Neural cell (in vitro differentiated cells): ENCODE results near the gene NPLOC4. TPM values are rescaled to one million over a fixed set of nuclear protein-coding genes. Genes with fewer than 3 reads are reported as not detected.

Experiments
- H2AFZ ChIP-seq: fragments of 200-600, 300-800 bp; sonication (generic), shearing (Covaris generic); 2 replicates; pipeline ENCODE4 v1.6.0; 2014; ENCODE audit warnings: low read depth, mild to moderate bottlenecking, antibody characterized with exemption, low read length, moderate library complexity
- H3F3A ChIP-seq: fragments of 200-600 bp; shearing (Covaris generic); 2 replicates; pipeline ENCODE4 v1.6.1; 2016; ENCODE audit warnings: mild to moderate bottlenecking, moderate library complexity, mixed read lengths, antibody characterized with exemption, low read length; ENCODE audit not compliant: insufficient read depth, poor library complexity, severe bottlenecking
- H3K27ac ChIP-seq: fragments of 200-600, 300-800 bp; sonication (generic), shearing (Covaris generic); 2 replicates; pipeline ENCODE4 v1.5.1; 2014; ENCODE audit warnings: mild to moderate bottlenecking, low read length, moderate library complexity
- H3K27me3 ChIP-seq: fragments of 300-800, 200-600 bp; sonication (generic), shearing (Covaris generic); 2 replicates; pipeline ENCODE4 v1.6.0; 2014; ENCODE audit warnings: mild to moderate bottlenecking, low read depth, low read length, moderate library complexity; ENCODE audit not compliant: insufficient read depth
- H3K36me3 ChIP-seq: fragments of 300-800, 200-600 bp; sonication (generic), shearing (Covaris generic); 2 replicates; pipeline ENCODE4 v1.5.1; 2014; ENCODE audit warnings: mild to moderate bottlenecking, antibody characterized with exemption, low read length, moderate library complexity; ENCODE audit not compliant: insufficient read depth
- H3K4me2 ChIP-seq: fragments of 300-800, 200-600 bp; sonication (generic), shearing (Covaris generic); 2 replicates; pipeline ENCODE4 v1.6.0; 2014; ENCODE audit warnings: mild to moderate bottlenecking, low read length
- H3K4me3 ChIP-seq: fragments of 300-800, 200-600 bp; sonication (generic), shearing (Covaris generic); 2 replicates; pipeline ENCODE4 v1.5.1; 2014; ENCODE audit warnings: mild to moderate bottlenecking, low read length, moderate library complexity
- H3K79me2 ChIP-seq: fragments of 200-600 bp; shearing (Covaris generic); replicated peaks from 2 replicates; pipeline ENCODE4 v1.6.0; 2014; ENCODE audit warnings: mild to moderate bottlenecking, low read length, moderate library complexity; ENCODE audit not compliant: insufficient read depth
- H3K9ac ChIP-seq: fragments of 300-800, 200-600 bp; sonication (generic), shearing (Covaris generic); 2 replicates; pipeline ENCODE4 v1.6.1; 2016; ENCODE audit warnings: mild to moderate bottlenecking, low read length, mixed read lengths
- H3K9me2 ChIP-seq: fragments of 200-600 bp; shearing (Covaris generic); 2 replicates; pipeline ENCODE4 v1.6.1; 2016; ENCODE audit warnings: mild to moderate bottlenecking, low read length, mixed read lengths; ENCODE audit not compliant: insufficient read depth
- H3K9me3 ChIP-seq: fragments of 200-600, 300-800 bp; sonication (generic), shearing (Covaris generic); 2 replicates; pipeline ENCODE4 v1.6.1; 2016; ENCODE audit warnings: mild to moderate bottlenecking, mixed run types, low read length, moderate library complexity, mixed read lengths
- H4K20me1 ChIP-seq: fragments of 200-600 bp; shearing (Covaris generic); 2 replicates; pipeline ENCODE4 v1.6.1; 2016; ENCODE audit warnings: mild to moderate bottlenecking, mixed run types; ENCODE audit not compliant: insufficient read depth
- CTCF ChIP-seq: fragments of 450-650 bp; IDR thresholded peaks from 2 replicates; pipeline ENCODE4 v1.5.1; 2014; ENCODE audit warnings: antibody characterized with exemption, mild to moderate bottlenecking, moderate library complexity; ENCODE audit not compliant: poor library complexity, severe bottlenecking
- EP300 ChIP-seq: fragments of 450-650 bp; conservative IDR thresholded peaks from 2 replicates; pipeline ENCODE4 v1.6.1; 2014; ENCODE audit warnings: antibody characterized with exemption, mild to moderate bottlenecking, moderate library complexity; ENCODE audit not compliant: poor library complexity, severe bottlenecking
- EZH2 ChIP-seq: fragments of 200-600, 300-800 bp; shearing (Covaris generic), sonication (generic); IDR thresholded peaks from 2 replicates; pipeline ENCODE4 v1.6.1; 2014; ENCODE audit warnings: antibody characterized with exemption, low read length, borderline replicate concordance, mild to moderate bottlenecking; ENCODE audit not compliant: insufficient read depth, poor library complexity, severe bottlenecking
- MXI1 ChIP-seq: fragments of 450-650 bp; conservative IDR thresholded peaks from 2 replicates; pipeline ENCODE4 v1.6.1; 2014; ENCODE audit warnings: antibody characterized with exemption, mild to moderate bottlenecking; ENCODE audit not compliant: poor library complexity, severe bottlenecking
- POLR2AphosphoS5 ChIP-seq: IDR thresholded peaks from 2 replicates; pipeline ENCODE4 v1.6.1; 2012
- RAD21 ChIP-seq: fragments of 450-650 bp; conservative IDR thresholded peaks from 2 replicates; pipeline ENCODE4 v1.6.1; 2014; ENCODE audit warnings: antibody characterized with exemption, mild to moderate bottlenecking, moderate library complexity
- REST ChIP-seq: IDR thresholded peaks from 2 replicates; pipeline ENCODE4 v1.6.1; 2012; ENCODE audit warnings: borderline replicate concordance
- SMC3 ChIP-seq: fragments of 450-650 bp; conservative IDR thresholded peaks from 2 replicates; pipeline ENCODE4 v1.6.1; 2014; ENCODE audit warnings: antibody characterized with exemption, mild to moderate bottlenecking, moderate library complexity; ENCODE audit not compliant: poor library complexity
- TAF1 ChIP-seq: IDR thresholded peaks from 2 replicates; pipeline ENCODE4 v1.6.1; 2012; ENCODE audit warnings: low read depth
- polyA plus RNA-seq: library from polyadenylated mRNA; depleted of rRNA; stranded (reverse); fragments of >200 nt; gene quantifications from 2 replicates; pipeline ENCODE4 v1.2.3, GENCODE V29; 2014

NPLOC4 gene
- polyA plus RNA-seq, 1 donor from 2014 or later, result 32.3 TPM

- no peak overlapping the region for H3K4me2 ChIP-seq
- H2AFZ ChIP-seq, result no peak overlapping the region
- no peaks in the 10 kb centered on the region for H3K36me3 ChIP-seq
- H3K4me3 ChIP-seq, result no peak overlapping the region
- H4K20me1 ChIP-seq, result no peaks in the 10 kb centered on the region
- no peak overlapping the region for H3K27ac ChIP-seq
- no peak for TF ChIP-seq EP300
- no peak for TF ChIP-seq CTCF
- TF ChIP-seq REST, result no peak
- H3K9ac ChIP-seq, result no peak overlapping the region
- no peaks in the 10 kb centered on the region for H3K9me2 ChIP-seq
- H3F3A ChIP-seq, result no peaks in the 10 kb centered on the region
- H3K27me3 ChIP-seq, result no peaks in the 10 kb centered on the region
- H3K79me2 ChIP-seq, result no peaks in the 10 kb centered on the region
- H3K9me3 ChIP-seq, result no peaks in the 10 kb centered on the region
These were observed 19.9 kb upstream of the NPLOC4 start for GRCh38 chr17:81656835-81657234.

GRCh38 chr17:81656118-81656743 lies 19.3 kb upstream of the NPLOC4 start, which contains the start of gene PDE6G:
PDE6G (minus strand) TSS chr17:81656542; CDS start chr17:81653305, 3,237 bp downstream.
- Histone ChIP-seq H3F3A (no peaks in the 10 kb centered on the region), H4K20me1 (no peaks in the 10 kb centered on the region), H3K4me2 (no peak within 1 kb of the TSS), H3K9me3 (no peaks in the 10 kb centered on the region), H2AFZ (no peak within 1 kb of the TSS), H3K36me3 (no peaks in the 10 kb centered on the region), H3K9me2 (no peaks in the 10 kb centered on the region), H3K4me3 (no peak within 1 kb of the TSS), H3K27ac (no peak within 1 kb of the TSS), H3K79me2 (no peaks in the 10 kb centered on the region), H3K27me3 (no peaks in the 10 kb centered on the region), H3K9ac (no peak within 1 kb of the TSS)
- no peak for TF ChIP-seq RAD21
- TF ChIP-seq POLR2AphosphoS5, result no peak
- no peak for TF ChIP-seq REST
- TF ChIP-seq SMC3, result no peak
- no peak for TF ChIP-seq TAF1
- no peak for TF ChIP-seq CTCF
- no peak for TF ChIP-seq EZH2
- TF ChIP-seq EP300, result no peak
- TF ChIP-seq MXI1, result no peak
